Colonic mucosa (tissue), 4 donors: ENCODE measurements around the gene OIP5. TPM values are rescaled to one million over a fixed set of nuclear protein-coding genes. Genes with fewer than 3 reads are reported as not detected.
A peak's percentile ranks its signal among the peaks of the same experiment; 100 is the strongest.
"Not testable (repeated sequence)": the region's sequence is repeated elsewhere in the genome, so short reads cannot be mapped to it uniquely, and the experiment has no call there.

ENCODE experiments used
- DNase-seq: peaks from one replicate; pipeline ENCODE4 v3.0.0-alpha.2; 2020
- H3K27ac ChIP-seq: fragments of 200-600 bp; one replicate; pipeline ENCODE4 v1.8.0; 2021
- H3K27me3 ChIP-seq: fragments of 200-600 bp; one replicate; pipeline ENCODE4 v1.8.0; 2021
- H3K36me3 ChIP-seq: fragments of 200-600 bp; one replicate; pipeline ENCODE4 v1.8.0; 2021
- H3K4me1 ChIP-seq: fragments of 200-600 bp; one replicate; pipeline ENCODE4 v1.8.0; 2021; ENCODE audit warnings: mild to moderate bottlenecking
- H3K4me3 ChIP-seq: fragments of 200-600 bp; one replicate; pipeline ENCODE4 v1.8.0; 2021
- H3K9ac ChIP-seq, 2 donors: one replicate each; pipeline ENCODE4 v1.7.0; 2013; ENCODE audit warnings: control low read depth in 2 of 2, low read depth in 2 of 2, low read length in 2 of 2
- H3K9me3 ChIP-seq: fragments of 200-600 bp; one replicate; pipeline ENCODE4 v1.8.0; 2021
- intact Hi-C: fragments of 100-400 bp; cut with DNase I; formaldehyde crosslinking; loops from one replicate; pipeline ENCODE4 v1.14.1; 2022
- total RNA-seq, 2 donors: library from RNA; stranded (reverse); fragmentation: NEBNext Ultra II Directional in 1 of 2; extraction: Animal tissue kit (Norgen Biotek cat#: 25700) in 1 of 2; gene quantifications; one replicate each; pipeline ENCODE4 v1.2.1, GENCODE V29; 2021
- TF ChIP-seq, protein P1 (sequence below): fragments of 200-600 bp; IDR thresholded peaks from one replicate; pipeline ENCODE4 v1.8.0; 2022; ENCODE audit warnings: antibody characterized with exemption, mild to moderate bottlenecking
- donor health status: healthy.
- donor health status: DM: no; HTN: no; CAD: no.
- donor health status: DM: no; HTN: no; CAD: no.

Gene OIP5
- total RNA-seq, 2 donors from 2014 or later, result 5.7 to 23.0 TPM

DNA sequence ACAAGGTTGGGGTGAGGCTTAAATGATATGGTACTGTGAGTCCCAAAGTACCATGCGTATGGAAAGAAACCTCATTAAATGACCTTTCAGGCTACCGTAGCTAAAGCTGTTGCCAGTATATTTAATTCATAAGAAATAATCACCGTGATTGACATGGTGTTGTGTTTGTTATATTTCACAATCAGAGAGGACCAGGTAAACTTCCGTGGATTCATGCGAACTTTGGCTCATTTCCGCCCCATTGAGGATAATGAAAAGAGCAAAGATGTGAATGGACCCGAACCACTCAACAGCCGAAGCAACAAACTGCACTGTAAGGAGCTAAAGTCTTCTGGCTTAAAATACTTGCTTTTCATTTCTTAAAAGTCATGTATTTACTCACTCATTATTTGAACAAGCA is 69.8 kb downstream of the OIP5 start:
- H3K4me3 ChIP-seq, result no peak overlapping the region
- no peaks in the 10 kb centered on the region for H3K9me3 ChIP-seq
- TF ChIP-seq, protein P1, sequence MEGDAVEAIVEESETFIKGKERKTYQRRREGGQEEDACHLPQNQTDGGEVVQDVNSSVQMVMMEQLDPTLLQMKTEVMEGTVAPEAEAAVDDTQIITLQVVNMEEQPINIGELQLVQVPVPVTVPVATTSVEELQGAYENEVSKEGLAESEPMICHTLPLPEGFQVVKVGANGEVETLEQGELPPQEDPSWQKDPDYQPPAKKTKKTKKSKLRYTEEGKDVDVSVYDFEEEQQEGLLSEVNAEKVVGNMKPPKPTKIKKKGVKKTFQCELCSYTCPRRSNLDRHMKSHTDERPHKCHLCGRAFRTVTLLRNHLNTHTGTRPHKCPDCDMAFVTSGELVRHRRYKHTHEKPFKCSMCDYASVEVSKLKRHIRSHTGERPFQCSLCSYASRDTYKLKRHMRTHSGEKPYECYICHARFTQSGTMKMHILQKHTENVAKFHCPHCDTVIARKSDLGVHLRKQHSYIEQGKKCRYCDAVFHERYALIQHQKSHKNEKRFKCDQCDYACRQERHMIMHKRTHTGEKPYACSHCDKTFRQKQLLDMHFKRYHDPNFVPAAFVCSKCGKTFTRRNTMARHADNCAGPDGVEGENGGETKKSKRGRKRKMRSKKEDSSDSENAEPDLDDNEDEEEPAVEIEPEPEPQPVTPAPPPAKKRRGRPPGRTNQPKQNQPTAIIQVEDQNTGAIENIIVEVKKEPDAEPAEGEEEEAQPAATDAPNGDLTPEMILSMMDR, result no peak
- DNase-seq, result no peak
- H3K27ac ChIP-seq, result no peak overlapping the region
- H3K4me1 ChIP-seq, result peaks cover 10% of the 10 kb centered on the region
- H3K9ac ChIP-seq, result no peak overlapping the region
- peaks cover 10% of the 10 kb centered on the region for H3K36me3 ChIP-seq
- intact Hi-C loops, result no loop called here
- H3K27me3 ChIP-seq, result no peaks in the 10 kb centered on the region

- H3K27me3 ChIP-seq, H3K9me3 ChIP-seq, intact Hi-C loops, H3K9ac ChIP-seq, H3K4me3 ChIP-seq, DNase-seq, H3K27ac ChIP-seq, H3K36me3 ChIP-seq: not testable (repeated sequence)
- H3K4me1 ChIP-seq, result peaks cover 10% of the 10 kb centered on the region
Observed at GRCh38 chr15:41260924-41261323, 71.5 kb downstream of the OIP5 start.

DNA sequence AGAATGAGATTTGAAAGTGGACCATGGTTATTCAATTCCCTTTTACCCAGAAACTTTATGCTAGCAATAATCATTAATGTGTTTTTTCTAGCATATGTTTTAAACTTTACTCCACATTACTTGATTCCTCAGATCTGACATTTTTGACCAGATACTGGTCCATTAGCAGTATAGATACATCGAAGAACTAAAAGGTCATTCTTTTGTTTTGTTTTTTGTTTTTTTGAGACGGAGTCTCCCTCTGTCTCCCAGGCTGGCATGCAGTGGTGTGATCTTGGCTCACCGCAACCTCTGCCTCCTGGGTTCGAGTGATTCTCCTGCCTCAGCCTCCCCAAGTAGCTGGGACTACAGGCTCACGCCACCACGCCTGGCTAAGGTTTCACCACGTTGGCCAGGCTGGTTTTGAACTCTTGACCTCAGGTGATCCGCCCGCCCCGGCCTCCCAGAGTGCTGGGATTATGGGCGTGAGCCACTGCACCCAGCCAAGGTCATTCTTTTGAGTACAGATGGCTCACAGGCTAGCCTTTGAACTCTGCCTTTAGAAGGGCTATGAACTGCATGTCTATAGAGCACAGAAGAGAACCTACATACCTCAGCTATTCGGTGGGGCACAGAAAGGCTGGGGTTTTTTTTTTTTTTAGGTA is 72.7 kb downstream of the OIP5 start:
- peak; percentile 72 for DNase-seq

More for the DNA sequence above, 72.7 kb downstream of the OIP5 start:
- Histone ChIP-seq H3K9me3 (no peaks in the 10 kb centered on the region), H3K4me1 (peaks cover 10% of the 10 kb centered on the region), H3K9ac (peak overlapping the region in 1 of 2 donors; percentile 43), H3K27ac (peak overlapping the region; percentile 64), H3K4me3 (no peak overlapping the region), H3K27me3 (no peaks in the 10 kb centered on the region), H3K36me3 (no peaks in the 10 kb centered on the region)
- TF ChIP-seq, protein P1, result no peak
- intact Hi-C loops, result no loop called here

Other genes with a start within 250 kb of the OIP5 start
- gene INO80, start 216.3 kb downstream of the OIP5 start, total RNA-seq, result 10 to 100 TPM; 17.6 to 27.4 TPM
- not detected for gene EXD1, start 101.8 kb downstream of the OIP5 start, total RNA-seq
- gene CHP1, start 101.3 kb downstream of the OIP5 start, total RNA-seq, result 100 to 1,000 TPM; 251 to 388 TPM
- gene NUSAP1, start 290 bp upstream of the OIP5 start, total RNA-seq, result 10 to 100 TPM; 28.6 to 86.4 TPM
- gene NDUFAF1, start 69.9 kb upstream of the OIP5 start, total RNA-seq, result 10 to 100 TPM; 16.3 to 19.2 TPM
- gene RTF1, start 84.5 kb upstream of the OIP5 start, total RNA-seq, result 10 to 100 TPM; 21.0 to 28.7 TPM
- 10 to 100 TPM; 36.1 to 43.5 TPM for gene ITPKA, start 161.3 kb upstream of the OIP5 start, total RNA-seq
- 1 to 10 TPM; 6.9 to 8.2 TPM for gene LTK, start 181.2 kb upstream of the OIP5 start, total RNA-seq
- gene RPAP1, start 211.7 kb upstream of the OIP5 start, total RNA-seq, result 10 to 100 TPM; 21.7 to 53.8 TPM
- gene TYRO3, start 226.6 kb upstream of the OIP5 start, total RNA-seq, result 1 to 10 TPM; 3.2 to 6.0 TPM